Anterior cingulate cortex (tissue), 58 donors: Measurements from ENCODE around the gene EIF4A3.
A peak's percentile ranks its signal among the peaks of the same experiment; 100 is the strongest.

Source experiments
- DNase-seq, 58 donors: peaks; one replicate each; lab custom pipeline; 2025; lab: John Stamatoyannopoulos, UW

EIF4A3 gene

GRCh38 chr17:80116276-80116920 is 30.5 kb downstream of the EIF4A3 start:
- DNase-seq = no peak

GRCh38 chr17:80115159-80115558 is 31.8 kb downstream of the EIF4A3 start:
- no peak for DNase-seq

- DNase-seq = no peak
Observed at GRCh38 chr17:80114758-80115157, 32.2 kb downstream of the EIF4A3 start.

GRCh38 chr17:80113033-80113484 is 33.9 kb downstream of the EIF4A3 start:
- DNase-seq = no peak

GRCh38 chr17:80112471-80113032 is 34.4 kb downstream of the EIF4A3 start:
- no peak for DNase-seq

GRCh38 chr17:80111702-80112470 is 35.0 kb downstream of the EIF4A3 start:
- no peak for DNase-seq

- no peak for DNase-seq
Observed at GRCh38 chr17:80110927-80111701, 35.8 kb downstream of the EIF4A3 start.

GRCh38 chr17:80110447-80110812 is 36.5 kb downstream of the EIF4A3 start:
- no peak for DNase-seq

- no peak for DNase-seq
Observed at GRCh38 chr17:80109713-80110446, 37.0 kb downstream of the EIF4A3 start.

- no peak for DNase-seq
Observed at GRCh38 chr17:80109066-80109660, 37.8 kb downstream of the EIF4A3 start.

GRCh38 chr17:80108036-80108971 is 38.6 kb downstream of the EIF4A3 start:
- no peak for DNase-seq

GRCh38 chr17:80107231-80108021 is 39.5 kb downstream of the EIF4A3 start:
- DNase-seq = no peak

GRCh38 chr17:80106751-80107150 is 40.2 kb downstream of the EIF4A3 start:
- no peak for DNase-seq

GRCh38 chr17:80106176-80106575 is 40.8 kb downstream of the EIF4A3 start:
- DNase-seq = no peak

GRCh38 chr17:80105762-80106161 is 41.2 kb downstream of the EIF4A3 start:
- peak in 31 of 58 donors; percentile 5 to 78 (median 28) for DNase-seq

- DNase-seq = no peak
Observed at GRCh38 chr17:80104956-80105375, 42.0 kb downstream of the EIF4A3 start.

- DNase-seq = no peak
Observed at GRCh38 chr17:80104321-80104955, 42.5 kb downstream of the EIF4A3 start.
